NCI-H446 (cell line): Measurements from ENCODE around the gene FMNL1.

Experiments
- DNase-seq, 2 experiments: peaks; one replicate each; lab custom pipeline; 2025; lab: John Stamatoyannopoulos, UW

The FMNL1 gene

GRCh38 chr17:45258981-45259380 lies 37.3 kb downstream of the FMNL1 start:
- no peak for DNase-seq

GRCh38 chr17:45260204-45260783 lies 38.6 kb downstream of the FMNL1 start:
- no peak for DNase-seq

GRCh38 chr17:45261577-45262515 lies 40.2 kb downstream of the FMNL1 start, which contains the start of gene SPATA32:
Gene SPATA32 (minus strand): TSS chr17:45262094. CDS start chr17:45262016, 78 bp downstream.
- DNase-seq, result no peak

DNA sequence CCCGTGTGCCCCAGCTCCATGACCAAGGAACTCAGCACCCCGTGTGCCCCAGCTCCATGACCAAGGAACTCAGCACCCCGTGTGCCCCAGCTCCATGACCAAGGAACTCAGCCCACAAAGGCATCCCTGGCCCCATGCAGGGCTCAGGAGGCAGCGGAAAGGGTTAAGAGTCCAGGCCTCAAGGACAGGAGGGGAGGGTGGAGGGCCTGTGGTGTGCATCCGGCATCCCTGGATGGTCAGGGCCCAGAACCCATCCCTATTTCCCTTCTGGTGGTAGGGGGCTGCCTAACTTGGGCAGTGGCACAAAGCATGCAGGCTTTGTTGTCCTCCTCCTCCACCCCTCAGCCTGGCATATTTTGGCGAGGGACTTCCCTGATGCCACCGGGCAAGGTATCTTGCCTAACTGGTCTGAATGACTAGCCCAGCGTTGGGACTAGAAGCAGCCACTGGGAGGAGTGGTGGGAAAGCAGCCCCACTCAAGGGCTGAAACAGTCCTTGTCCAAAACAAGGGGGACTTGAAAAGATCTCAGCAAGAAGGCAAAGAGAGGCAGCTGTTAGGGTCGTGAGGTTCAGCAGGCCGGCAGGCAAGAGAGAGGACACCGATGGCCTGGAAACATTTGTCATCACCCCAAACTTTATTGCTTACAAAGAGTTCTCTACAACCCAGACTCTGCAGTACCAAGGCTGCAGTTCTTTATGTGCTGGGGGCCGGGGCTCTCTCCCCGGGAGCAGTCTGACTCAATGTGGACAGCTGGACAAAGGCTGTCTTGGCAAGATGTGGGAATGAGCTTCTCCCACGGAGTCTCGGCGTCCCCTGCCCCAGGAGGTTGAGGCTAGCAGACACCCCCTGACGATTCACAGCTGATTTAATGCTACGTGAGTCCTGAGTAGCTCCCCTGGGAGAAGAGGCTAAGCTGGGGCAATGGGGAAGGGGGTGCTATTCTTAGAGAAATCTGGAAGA lies 41.1 kb downstream of the FMNL1 start:
- no peak for DNase-seq

GRCh38 chr17:45263477-45263860 lies 41.8 kb downstream of the FMNL1 start:
- DNase-seq, result no peak

GRCh38 chr17:45264430-45264829 lies 42.7 kb downstream of the FMNL1 start:
- no peak for DNase-seq

DNA sequence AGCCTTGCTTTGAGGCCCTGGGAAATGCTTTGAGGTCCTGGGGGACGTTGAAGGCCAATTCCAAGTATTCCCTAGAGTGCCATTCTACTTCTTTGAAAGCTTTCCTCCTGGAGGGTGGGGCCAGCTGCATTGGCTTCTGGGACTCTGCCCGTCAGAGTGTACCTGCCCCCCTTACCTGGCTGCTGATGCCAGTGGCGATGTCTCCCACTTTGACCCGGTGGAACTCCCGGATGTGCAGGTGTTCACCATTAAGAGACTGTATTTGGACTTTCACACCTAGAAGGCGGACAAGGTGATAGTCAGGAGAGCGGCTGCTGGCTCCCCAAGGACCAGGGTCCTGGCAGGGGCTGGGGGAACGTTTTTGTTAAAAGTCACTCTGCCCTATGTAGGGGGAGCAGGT lies 43.3 kb downstream of the FMNL1 start:
- no peak for DNase-seq

DNA sequence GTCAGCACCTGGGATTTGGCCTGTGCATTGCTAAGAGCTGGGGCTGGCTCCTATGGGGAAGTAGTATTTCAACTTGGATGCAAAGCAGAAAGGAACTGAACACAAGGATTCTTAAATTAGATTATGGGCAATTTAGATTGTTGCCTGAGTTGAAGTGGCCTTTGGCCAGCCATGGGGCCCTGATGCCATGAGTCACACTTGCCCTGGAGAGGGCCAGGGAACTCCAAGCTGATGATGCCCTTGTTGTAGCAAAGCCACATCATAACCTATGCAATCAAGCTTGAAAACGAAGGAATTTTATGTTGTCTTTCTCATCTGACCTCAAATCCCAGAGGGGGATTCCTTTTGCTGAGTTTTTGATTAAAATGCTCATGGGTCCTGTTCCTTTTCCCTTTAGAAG lies 44.1 kb downstream of the FMNL1 start:
- DNase-seq, result no peak

DNA sequence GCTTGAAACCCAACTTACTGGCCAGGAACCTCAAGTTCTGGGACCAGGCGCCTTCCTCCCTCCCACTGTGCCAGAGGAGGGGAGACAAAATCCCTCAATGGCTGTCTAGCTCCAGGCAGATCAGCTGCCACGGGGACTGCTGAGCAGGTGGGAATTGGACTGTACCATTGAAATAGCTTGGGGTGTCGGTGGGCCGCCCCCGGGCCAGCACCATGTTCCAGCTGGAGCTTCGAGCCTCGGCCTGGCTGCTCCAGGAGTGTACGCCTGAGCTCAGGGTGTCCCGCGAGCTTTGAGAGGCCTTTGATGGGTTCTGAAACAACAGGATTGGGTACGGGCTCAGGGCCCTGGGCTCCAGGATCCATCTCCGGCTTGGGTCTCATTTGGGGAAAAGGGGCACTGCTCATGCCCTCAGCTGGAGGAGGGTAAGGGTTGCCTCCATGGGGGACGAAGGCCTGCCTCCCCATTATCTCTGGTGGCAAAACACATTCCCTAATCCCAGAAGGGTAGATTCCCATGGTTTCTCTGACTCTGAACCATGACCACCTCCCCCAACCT lies 44.8 kb downstream of the FMNL1 start:
- DNase-seq, result no peak

DNA sequence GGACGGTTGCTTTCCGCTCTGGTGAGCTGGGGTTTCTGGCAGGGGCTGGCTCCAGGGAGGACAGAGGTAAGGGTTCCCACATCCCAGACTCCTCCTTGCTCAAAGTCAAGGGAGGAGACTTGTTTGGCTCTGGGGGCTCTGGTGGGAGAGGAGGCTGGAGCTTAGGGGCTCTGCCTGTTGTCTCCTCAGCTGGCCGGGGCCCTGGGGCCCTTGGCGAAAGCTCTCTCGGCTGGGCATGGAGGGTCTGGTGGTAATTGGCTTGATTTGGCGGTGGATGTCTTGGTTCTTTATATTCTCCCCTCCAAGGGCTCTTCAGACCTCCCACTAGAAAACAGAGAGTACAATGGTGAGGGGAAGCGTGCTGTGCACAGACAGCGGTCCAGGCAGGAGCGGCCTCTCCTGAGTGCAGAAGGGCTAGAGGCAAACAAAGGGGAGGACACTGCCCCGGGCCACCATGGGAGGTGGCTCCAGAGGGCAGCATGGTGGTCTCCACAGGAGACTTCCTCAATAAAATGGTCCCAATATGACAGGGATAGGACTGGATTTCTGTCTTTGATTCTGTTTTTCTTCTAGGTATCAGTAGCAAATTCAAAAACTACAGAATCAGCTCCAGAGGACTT lies 45.9 kb downstream of the FMNL1 start:
- DNase-seq, result no peak

- DNase-seq, result no peak
Measured at GRCh38 chr17:45269912-45270311, 48.2 kb downstream of the FMNL1 start.

GRCh38 chr17:45270828-45271418 lies 49.2 kb downstream of the FMNL1 start:
- no peak for DNase-seq

DNA sequence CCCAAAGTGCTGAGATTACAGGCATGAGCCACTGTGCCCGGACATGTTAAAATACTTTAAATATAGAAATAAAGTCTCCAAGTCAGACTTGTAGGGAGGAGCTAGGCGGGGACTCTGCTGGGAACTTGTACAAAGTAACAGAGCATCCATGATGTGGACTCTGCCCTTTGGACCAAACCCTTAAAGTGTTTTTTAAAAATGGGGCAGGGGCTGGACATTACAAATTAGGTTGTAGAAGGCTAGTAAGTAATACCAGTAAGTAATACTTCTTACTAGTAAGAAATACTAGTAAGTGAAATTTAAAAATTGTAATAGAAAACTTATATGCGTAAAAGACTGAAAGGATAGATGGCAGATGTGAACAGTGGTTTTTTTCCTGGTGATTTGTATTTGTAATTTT lies 49.9 kb downstream of the FMNL1 start:
- no peak for DNase-seq

DNA sequence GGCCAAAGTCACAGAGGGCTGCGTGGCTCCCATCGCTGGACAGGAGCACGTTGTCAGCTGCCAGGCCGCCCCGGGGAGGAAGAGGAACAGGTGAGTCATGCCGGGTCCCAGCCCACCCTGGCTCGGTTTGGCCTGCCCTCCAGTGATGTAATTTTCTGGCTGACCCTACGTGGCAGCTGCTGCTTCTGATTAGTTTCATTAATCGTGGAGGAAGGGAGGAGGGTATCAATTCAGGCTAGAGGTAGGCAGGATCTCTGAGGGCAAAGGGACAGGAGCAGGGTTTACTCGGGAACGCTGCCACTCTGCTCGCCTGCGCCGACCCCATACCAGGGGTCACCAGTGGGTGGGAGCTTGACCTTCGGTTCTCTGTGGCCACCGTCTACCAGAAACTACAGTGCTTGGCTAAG lies 51.9 kb downstream of the FMNL1 start:
- no peak for DNase-seq

- no peak for DNase-seq
Measured at GRCh38 chr17:45274033-45274432, 52.3 kb downstream of the FMNL1 start.

- no peak for DNase-seq
Measured at GRCh38 chr17:45276031-45276430, 54.3 kb downstream of the FMNL1 start.

- DNase-seq, result peak; percentile 83 to 89
Measured at GRCh38 chr17:45277216-45277849, 55.6 kb downstream of the FMNL1 start.

- no peak for DNase-seq
Measured at GRCh38 chr17:45277992-45278391, 56.3 kb downstream of the FMNL1 start.

- no peak for DNase-seq
Measured at GRCh38 chr17:45279898-45280297, 58.2 kb downstream of the FMNL1 start.
